ENCODE measurements around the gene MBOAT1.
A peak's percentile ranks its signal among the peaks of the same experiment; 100 is the strongest.

MBOAT1 gene

GRCh38 chr6:20070047-20070446, 142.2 kb downstream of the MBOAT1 start:
- Mint-ChIP-seq H3K9me3 (peaks cover 11 to 13% of the 10 kb centered on the region in 2 donors), H3K4me3 (no peak overlapping the region), H3K36me3 (no peaks in the 10 kb centered on the region), H3K4me1 (no peaks in the 10 kb centered on the region), H3K27ac (no peak overlapping the region), H3K27me3 (peaks cover 22 to 38% of the 10 kb centered on the region in 2 donors)
- ATAC-seq (replicated peaks) (no peak), DNase-seq (no peak)

- H3K4me1 Mint-ChIP-seq: no peaks in the 10 kb centered on the region
- H3K27ac Mint-ChIP-seq: no peak overlapping the region
- no peak overlapping the region for H3K4me3 Mint-ChIP-seq
- H3K36me3 Mint-ChIP-seq: no peaks in the 10 kb centered on the region
- H3K27me3 Mint-ChIP-seq: peaks cover 22 to 34% of the 10 kb centered on the region in 2 donors
- ATAC-seq (replicated peaks) (no peak), DNase-seq (no peak)
- peaks cover 8 to 11% of the 10 kb centered on the region in 2 donors for H3K9me3 Mint-ChIP-seq
Measured at GRCh38 chr6:20069021-20069522, 143.2 kb downstream of the MBOAT1 start.

- Mint-ChIP-seq H3K9me3 (peaks cover 8 to 11% of the 10 kb centered on the region in 2 donors), H3K4me3 (no peak overlapping the region), H3K4me1 (no peaks in the 10 kb centered on the region), H3K27me3 (peaks cover 22 to 34% of the 10 kb centered on the region in 2 donors), H3K36me3 (no peaks in the 10 kb centered on the region), H3K27ac (no peak overlapping the region)
- DNase-seq (no peak), ATAC-seq (replicated peaks) (no peak)
Measured at GRCh38 chr6:20068421-20068988, 143.8 kb downstream of the MBOAT1 start.

- Mint-ChIP-seq H3K27ac (no peak overlapping the region), H3K9me3 (peaks cover 0 to 1% of the 10 kb centered on the region in 2 donors), H3K4me1 (no peaks in the 10 kb centered on the region), H3K27me3 (peaks cover 2 to 3% of the 10 kb centered on the region in 2 donors), H3K36me3 (no peaks in the 10 kb centered on the region), H3K4me3 (no peak overlapping the region)
- no peak for ATAC-seq (replicated peaks)
- no peak for DNase-seq
Measured at GRCh38 chr6:20061952-20062351, 150.3 kb downstream of the MBOAT1 start.

GRCh38 chr6:20060252-20060651, 152.0 kb downstream of the MBOAT1 start:
- Mint-ChIP-seq H3K4me1 (no peaks in the 10 kb centered on the region), H3K4me3 (no peak overlapping the region), H3K36me3 (no peaks in the 10 kb centered on the region), H3K9me3 (no peaks in the 10 kb centered on the region), H3K27ac (no peak overlapping the region), H3K27me3 (no peaks in the 10 kb centered on the region)
- ATAC-seq (replicated peaks) (no peak), DNase-seq (no peak)

- H3K27me3 Mint-ChIP-seq: no peaks in the 10 kb centered on the region
- no peaks in the 10 kb centered on the region for H3K4me1 Mint-ChIP-seq
- no peak overlapping the region for H3K27ac Mint-ChIP-seq
- no peaks in the 10 kb centered on the region for H3K9me3 Mint-ChIP-seq
- ATAC-seq (replicated peaks) (peak; percentile 58 to 72), DNase-seq (no peak)
- H3K4me3 Mint-ChIP-seq: no peak overlapping the region
- H3K36me3 Mint-ChIP-seq: no peaks in the 10 kb centered on the region
Measured at GRCh38 chr6:20058912-20059311, 153.4 kb downstream of the MBOAT1 start.

- no peaks in the 10 kb centered on the region for H3K9me3 Mint-ChIP-seq
- H3K27ac Mint-ChIP-seq: no peak overlapping the region
- H3K4me1 Mint-ChIP-seq: no peaks in the 10 kb centered on the region
- ATAC-seq (replicated peaks) (no peak), DNase-seq (no peak)
- no peaks in the 10 kb centered on the region for H3K27me3 Mint-ChIP-seq
- no peak overlapping the region for H3K4me3 Mint-ChIP-seq
- no peaks in the 10 kb centered on the region for H3K36me3 Mint-ChIP-seq
Measured at GRCh38 chr6:20058121-20058905, 154.0 kb downstream of the MBOAT1 start.

- no peaks in the 10 kb centered on the region for H3K9me3 Mint-ChIP-seq
Measured at GRCh38 chr6:20056350-20056992, 155.8 kb downstream of the MBOAT1 start.

GRCh38 chr6:20055916-20056315, 156.4 kb downstream of the MBOAT1 start:
- no peak for ATAC-seq (replicated peaks)
- Mint-ChIP-seq H3K4me3 (no peak overlapping the region), H3K4me1 (no peaks in the 10 kb centered on the region), H3K27me3 (no peaks in the 10 kb centered on the region), H3K36me3 (no peaks in the 10 kb centered on the region), H3K27ac (no peak overlapping the region), H3K9me3 (no peaks in the 10 kb centered on the region)
- DNase-seq: no peak

More at GRCh38 chr6:20056350-20056992, 155.8 kb downstream of the MBOAT1 start:
- H3K4me1 Mint-ChIP-seq: no peaks in the 10 kb centered on the region
- no peaks in the 10 kb centered on the region for H3K27me3 Mint-ChIP-seq
- ATAC-seq (replicated peaks): no peak
- H3K36me3 Mint-ChIP-seq: no peaks in the 10 kb centered on the region
- no peak for DNase-seq
- no peak overlapping the region for H3K27ac Mint-ChIP-seq
- H3K4me3 Mint-ChIP-seq: no peak overlapping the region

Data from stimulated activated naive B cell treated with anti-CD40 and anti-IgM and Interleukin-4, amounts not matched to agents 10 μg/mL and 1 μg/mL and 100 μg/mL, for 72 hours (primary cell).